Measurements from ENCODE around the gene KIF3A.

Gene KIF3A

DNA sequence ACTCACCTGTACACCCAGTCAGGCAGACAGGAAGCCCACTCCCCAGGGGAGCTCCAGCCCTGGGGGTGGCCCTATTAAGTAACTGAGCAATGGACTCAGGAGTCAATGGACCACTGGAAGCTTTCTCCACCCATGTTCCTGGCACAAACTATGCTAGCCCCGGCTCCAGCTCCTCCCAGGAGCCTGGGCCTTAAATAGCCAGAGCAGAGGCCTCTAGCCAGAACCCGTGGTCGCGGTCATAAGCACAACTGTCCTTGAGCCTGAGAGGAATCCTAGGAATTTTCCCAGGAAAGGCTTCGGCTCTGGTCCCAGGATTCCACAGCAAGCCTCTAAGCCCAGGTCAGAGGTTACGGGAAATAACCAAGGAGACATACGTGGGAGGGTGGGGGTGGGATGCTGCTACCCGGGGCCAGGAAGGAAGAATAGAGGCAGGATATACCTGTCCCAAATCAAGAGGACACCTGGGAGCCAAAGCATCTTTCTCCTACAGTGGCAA, 34.2 kb upstream of the KIF3A start:
- no peak for DNase-seq (ENCODE audit: low read depth in 2 of 3, low spot score in 2 of 3)

DNA sequence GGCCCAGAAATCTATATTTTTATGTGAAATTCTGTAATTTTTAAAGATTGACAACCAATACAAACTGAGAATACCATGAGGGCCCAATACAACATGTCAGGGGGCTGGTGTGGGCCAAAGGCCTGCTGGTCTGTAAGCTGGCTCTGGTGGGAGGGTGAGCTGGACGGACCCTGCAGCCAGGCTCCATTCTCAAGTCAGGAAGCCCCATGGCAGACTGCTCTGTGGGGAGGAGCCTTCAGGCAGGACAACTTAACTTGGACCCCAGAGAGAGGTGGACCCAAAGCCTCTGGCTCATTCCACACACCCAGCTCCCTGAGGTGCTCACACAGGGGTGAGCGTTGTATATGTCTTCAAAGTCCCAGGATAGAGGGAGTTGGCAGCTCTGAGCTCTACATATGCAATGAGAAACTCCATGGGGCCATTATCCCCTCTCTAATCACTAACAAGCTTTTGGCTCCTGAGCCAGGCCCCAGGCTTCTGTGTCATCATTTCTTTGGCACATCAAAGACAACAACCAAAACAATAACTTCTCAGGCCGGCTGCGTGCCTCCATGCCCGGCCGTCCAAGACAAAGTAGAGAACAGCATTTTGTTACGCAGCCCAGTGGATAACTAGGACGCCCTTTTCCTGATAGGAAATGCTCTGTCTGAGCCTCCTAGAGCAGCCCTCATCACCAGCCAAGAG, 33.3 kb upstream of the KIF3A start:
- no peak for DNase-seq (ENCODE audit: low read depth in 2 of 3, low spot score in 2 of 3)

DNA sequence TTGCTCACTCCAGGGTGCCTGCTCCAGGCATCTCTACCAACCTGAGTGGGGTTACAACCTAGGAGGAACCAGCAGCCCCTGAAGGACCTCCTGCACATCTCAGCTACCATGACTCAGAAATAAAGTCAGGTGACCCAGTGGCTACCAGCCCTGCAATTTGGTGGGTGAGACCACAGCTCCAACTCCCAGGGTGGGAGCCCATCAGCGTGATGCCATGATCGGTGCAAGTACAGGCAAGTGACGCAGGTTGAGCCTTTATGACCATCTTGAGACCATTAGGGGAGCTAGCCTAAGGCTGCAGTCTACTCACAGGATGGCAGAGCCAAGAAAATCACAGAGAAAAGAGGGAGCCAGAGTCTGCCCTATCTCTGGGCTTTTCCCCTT, 31.1 kb upstream of the KIF3A start:
- no peak for DNase-seq (ENCODE audit: low read depth in 2 of 3, low spot score in 2 of 3)

- DNase-seq (ENCODE audit: low read depth in 2 of 3, low spot score in 2 of 3), result no peak
Observed at GRCh38 chr5:132767150-132767549, 29.8 kb upstream of the KIF3A start.

- no peak for DNase-seq (ENCODE audit: low read depth in 2 of 3, low spot score in 2 of 3)
Observed at GRCh38 chr5:132766806-132767055, 29.4 kb upstream of the KIF3A start.

GRCh38 chr5:132766020-132766805, 28.9 kb upstream of the KIF3A start:
- DNase-seq (ENCODE audit: low read depth in 2 of 3, low spot score in 2 of 3), result no peak

DNA sequence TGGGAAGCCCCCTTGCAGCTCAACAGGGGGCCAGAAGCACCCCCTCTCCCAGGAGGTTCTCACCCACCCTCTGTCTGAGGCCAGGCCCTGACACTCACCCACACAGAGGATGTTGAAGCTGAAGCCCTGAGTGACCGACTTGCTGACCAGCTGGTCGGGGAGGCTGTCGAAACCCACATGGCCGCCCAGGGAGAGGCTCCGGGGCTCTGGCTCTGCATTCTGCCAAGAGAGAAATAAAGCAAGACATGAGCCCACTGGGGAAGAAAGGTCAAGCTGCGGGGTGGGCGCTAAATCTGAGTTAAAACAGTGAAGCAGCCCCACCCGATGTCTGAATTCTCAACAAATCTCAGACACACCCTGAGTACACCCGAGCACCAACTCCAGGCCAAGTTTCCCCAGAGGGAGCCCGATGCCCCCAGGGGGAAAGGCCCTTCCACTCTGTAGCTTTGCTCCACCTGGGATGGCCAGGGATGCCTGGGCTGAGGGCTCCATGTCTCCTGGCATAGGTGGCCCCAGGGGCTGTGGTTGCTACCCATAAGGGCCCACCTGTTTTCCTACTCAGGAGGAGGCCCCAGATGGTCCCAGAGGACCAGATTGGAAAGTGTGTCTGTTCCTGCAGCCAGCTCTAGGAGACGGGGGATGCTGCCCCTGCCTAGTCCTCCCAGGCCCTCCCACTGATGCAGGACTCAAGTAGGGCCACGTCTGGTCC, 28.1 kb upstream of the KIF3A start:
- no peak for DNase-seq (ENCODE audit: low read depth in 2 of 3, low spot score in 2 of 3)

- DNase-seq (ENCODE audit: low read depth in 2 of 3, low spot score in 2 of 3), result no peak
Observed at GRCh38 chr5:132764671-132765238, 27.4 kb upstream of the KIF3A start.

DNA sequence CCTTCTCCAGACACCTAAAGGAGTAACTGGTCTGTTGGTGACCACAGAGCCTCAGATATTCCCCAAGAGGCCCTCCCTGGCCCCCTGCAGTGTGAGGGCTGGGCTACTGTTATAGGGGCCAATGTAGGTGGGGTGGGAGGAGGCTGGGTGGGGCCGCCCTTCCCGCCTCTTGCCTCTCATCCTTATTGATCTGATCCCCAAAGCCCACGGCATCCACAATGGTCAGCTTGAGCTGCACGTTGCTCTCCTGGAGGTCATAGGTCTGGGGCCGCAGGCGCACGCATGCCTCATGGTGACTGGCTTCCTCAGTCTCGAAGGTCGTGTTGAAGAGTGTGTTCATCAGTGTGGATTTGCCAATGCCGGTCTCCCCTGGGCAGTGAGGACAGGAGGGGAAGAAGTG, 26.7 kb upstream of the KIF3A start:
- no peak for DNase-seq (ENCODE audit: low read depth in 2 of 3, low spot score in 2 of 3)

GRCh38 chr5:132763181-132764036, 26.1 kb upstream of the KIF3A start:
- no peak for DNase-seq (ENCODE audit: low read depth in 2 of 3, low spot score in 2 of 3)

GRCh38 chr5:132762246-132763000, 25.1 kb upstream of the KIF3A start:
- DNase-seq (ENCODE audit: low read depth in 2 of 3, low spot score in 2 of 3), result no peak

GRCh38 chr5:132761321-132762240, 24.2 kb upstream of the KIF3A start:
- no peak for DNase-seq (ENCODE audit: low read depth in 2 of 3, low spot score in 2 of 3)

GRCh38 chr5:132760601-132761317, 23.4 kb upstream of the KIF3A start:
- no peak for DNase-seq (ENCODE audit: low read depth in 2 of 3, low spot score in 2 of 3)

DNA sequence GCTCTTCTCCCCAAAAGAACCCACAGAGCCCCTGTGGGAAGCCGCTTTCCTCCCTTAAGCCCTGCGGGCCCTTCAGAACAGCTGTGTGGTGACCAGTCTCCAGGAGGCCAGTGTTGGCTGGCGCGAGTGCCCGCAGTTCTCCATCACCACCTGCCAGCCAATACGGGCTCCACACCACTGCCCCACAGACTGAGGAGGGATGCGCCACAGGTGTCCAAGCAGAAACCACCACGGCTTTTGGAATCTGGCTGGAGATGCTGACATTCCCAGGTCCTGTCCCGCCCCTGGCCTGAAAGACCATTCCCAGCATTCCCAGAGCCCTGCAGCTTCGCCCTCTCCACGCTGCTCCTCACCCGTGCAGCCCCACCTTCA, 22.7 kb upstream of the KIF3A start:
- DNase-seq (ENCODE audit: low read depth in 2 of 3, low spot score in 2 of 3), result no peak

DNA sequence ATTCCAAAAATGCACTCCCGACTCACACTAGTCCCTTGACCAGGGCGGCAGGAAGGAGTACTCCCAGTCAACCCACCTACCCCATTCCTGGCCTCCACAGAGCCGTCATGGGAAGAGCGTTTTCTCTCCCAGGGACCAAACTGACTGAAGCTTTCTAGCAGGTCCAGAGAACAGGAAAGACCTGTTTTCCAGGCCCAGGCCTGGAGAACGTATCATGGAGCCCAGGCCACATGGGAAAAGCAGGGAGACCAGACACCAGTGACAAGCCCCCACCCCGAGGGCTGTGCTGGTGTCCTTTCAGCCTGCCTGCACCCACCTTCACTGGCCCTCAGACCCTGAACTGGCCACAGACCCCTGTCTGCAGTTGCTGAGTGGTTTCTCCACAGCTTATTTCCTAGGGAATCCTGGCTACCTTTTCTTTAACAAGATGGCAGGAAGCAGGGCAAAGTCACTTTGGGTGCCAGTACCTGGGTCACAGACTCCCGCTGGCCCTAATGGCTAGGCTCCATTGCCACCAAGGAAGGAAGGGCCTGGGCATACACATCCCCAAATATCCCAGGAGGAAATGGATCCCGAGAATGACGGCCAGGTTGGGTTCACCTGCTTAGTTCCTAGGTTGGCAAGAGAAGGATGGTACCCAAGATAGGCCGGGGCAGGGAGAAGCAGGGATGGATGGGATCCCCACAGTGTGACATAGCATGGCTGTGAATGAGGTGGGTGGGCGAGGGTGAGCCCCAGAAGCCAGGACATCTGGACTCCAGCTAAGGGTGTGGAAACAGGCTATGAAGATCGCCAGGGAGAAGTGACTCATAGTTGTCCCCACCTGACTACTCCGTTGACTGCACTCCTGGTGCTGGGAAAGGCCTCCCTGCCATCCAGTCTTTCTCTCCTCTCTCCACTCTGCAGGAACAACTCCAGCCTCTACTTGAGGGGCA, 22.0 kb upstream of the KIF3A start:
- no peak for DNase-seq (ENCODE audit: low read depth in 2 of 3, low spot score in 2 of 3)

DNA sequence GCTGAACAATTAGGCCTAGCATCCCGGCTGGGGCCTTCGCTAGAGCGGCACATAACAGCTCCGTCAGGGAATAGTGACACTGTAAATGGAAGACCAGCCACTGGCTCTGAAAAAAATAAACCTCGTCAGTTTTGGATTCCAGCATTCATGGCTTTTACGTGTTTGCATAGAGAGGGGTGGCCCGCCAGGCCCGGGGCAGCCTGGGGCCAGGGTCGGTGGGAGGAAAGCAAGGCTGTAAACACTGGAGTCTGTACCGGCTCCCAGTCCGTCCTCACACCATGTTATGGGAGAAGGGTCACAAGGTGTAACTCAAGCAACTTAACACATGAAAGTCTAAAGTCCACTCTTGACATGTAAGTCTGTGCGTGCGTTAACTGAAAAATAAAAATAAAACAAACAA, 21.1 kb upstream of the KIF3A start:
- DNase-seq (ENCODE audit: low read depth in 2 of 3, low spot score in 2 of 3), result no peak

DNA sequence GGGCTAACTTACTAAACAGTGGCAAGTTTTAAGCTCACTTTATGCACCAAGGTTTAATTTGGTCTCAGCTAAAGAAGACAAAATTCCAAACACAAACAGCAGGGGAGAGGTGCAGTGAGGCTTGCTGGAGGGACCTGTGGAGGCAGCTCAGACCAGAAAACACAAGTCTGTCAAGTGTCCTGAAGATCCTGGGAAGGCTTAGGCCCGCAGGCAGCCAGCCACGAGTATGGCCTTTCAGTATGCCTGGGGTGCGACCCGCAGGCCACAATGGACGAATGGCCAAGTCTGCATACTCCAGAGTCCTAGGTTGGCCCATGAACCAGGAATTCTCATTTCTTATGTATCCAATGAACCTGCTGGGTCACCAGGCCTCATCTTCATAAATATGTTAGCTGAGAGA, 19.2 kb upstream of the KIF3A start:
- DNase-seq (ENCODE audit: low read depth in 2 of 3, low spot score in 2 of 3), result no peak

- no peak for DNase-seq (ENCODE audit: low read depth in 2 of 3, low spot score in 2 of 3)
Observed at GRCh38 chr5:132754947-132755346, 17.6 kb upstream of the KIF3A start.
